ENCODE measurements around the gene SMIM9.

DNA sequence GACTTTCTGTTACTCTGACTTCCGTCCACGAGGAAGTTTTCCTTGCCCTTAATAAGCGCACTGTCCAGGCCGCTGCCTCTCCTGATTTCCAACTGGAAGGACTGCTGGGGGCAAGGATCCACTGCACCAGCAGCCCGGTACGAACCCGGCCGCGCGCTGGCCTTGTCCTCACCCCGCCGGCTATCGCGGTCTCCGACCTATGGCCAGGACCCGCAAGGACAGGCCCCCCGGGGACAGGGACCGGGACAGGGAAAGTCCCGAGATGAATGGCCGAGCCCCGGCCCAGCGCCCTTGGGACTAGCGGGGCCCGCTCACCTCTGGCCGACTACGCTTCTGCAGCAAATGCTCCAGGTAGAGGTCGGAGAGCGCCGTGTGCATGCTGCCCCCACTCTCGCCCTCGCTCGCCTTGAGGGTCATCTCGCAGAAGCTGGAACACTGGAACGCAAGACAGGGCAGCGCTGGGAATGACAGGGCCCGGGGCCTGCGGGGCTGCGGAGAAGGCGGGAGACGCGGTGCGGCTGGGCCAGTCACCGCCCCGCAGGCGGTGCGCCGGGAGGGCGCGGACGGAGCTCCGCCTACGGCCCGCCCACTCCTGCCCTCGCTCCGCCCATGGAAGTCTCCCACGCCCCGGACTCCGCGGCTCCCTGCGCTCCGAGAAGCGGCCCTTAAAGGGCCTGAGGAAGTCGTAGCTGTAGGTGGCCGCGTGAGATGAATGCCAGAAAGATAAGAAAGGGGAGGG is 29.3 kb downstream of the SMIM9 start, which contains the start of gene MPP1:
- TF ChIP-seq CTCF (IDR thresholded peaks at IDR 0.05; ENCODE audit: insufficient read depth, low read length): no peak
- TF ChIP-seq POLR2AphosphoS5 (IDR thresholded peaks at IDR 0.05; ENCODE audit: low read depth): no peak
- 0 out of 2 replicates have a peak, but pooled peaks have one; percentile 6 for TF ChIP-seq SPI1 (IDR thresholded peaks at IDR 0.05; ENCODE audit: borderline replicate concordance, low read depth)
- TF ChIP-seq, protein P1, sequence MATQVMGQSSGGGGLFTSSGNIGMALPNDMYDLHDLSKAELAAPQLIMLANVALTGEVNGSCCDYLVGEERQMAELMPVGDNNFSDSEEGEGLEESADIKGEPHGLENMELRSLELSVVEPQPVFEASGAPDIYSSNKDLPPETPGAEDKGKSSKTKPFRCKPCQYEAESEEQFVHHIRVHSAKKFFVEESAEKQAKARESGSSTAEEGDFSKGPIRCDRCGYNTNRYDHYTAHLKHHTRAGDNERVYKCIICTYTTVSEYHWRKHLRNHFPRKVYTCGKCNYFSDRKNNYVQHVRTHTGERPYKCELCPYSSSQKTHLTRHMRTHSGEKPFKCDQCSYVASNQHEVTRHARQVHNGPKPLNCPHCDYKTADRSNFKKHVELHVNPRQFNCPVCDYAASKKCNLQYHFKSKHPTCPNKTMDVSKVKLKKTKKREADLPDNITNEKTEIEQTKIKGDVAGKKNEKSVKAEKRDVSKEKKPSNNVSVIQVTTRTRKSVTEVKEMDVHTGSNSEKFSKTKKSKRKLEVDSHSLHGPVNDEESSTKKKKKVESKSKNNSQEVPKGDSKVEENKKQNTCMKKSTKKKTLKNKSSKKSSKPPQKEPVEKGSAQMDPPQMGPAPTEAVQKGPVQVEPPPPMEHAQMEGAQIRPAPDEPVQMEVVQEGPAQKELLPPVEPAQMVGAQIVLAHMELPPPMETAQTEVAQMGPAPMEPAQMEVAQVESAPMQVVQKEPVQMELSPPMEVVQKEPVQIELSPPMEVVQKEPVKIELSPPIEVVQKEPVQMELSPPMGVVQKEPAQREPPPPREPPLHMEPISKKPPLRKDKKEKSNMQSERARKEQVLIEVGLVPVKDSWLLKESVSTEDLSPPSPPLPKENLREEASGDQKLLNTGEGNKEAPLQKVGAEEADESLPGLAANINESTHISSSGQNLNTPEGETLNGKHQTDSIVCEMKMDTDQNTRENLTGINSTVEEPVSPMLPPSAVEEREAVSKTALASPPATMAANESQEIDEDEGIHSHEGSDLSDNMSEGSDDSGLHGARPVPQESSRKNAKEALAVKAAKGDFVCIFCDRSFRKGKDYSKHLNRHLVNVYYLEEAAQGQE (IDR thresholded peaks at IDR 0.05; ENCODE audit: insufficient replicate concordance, low read depth): no peak
- no peak for TF ChIP-seq GABPA (IDR thresholded peaks at IDR 0.05; ENCODE audit: low read depth)

Measured in HL-60 (cell line).